K562 treated with DMSO at 1 percent for 24 hours (cell line): Measurements from ENCODE around the gene HLA-DPB1. TPM values are rescaled to one million over a fixed set of nuclear protein-coding genes. Genes with fewer than 3 reads are reported as not detected.

ENCODE experiments used
- total RNA-seq: library from RNA; unstranded; fragments of 300-600 nt; gene quantifications from 2 replicates; pipeline ENCODE4 v1.2.3, GENCODE V29; 2022; ENCODE audit warnings: low read depth; ENCODE audit not compliant: insufficient read depth

The HLA-DPB1 gene
- total RNA-seq: 1.3 and 1.9 TPM in 2 replicates

GRCh38 chr6:33075568-33076405 lies at the start of gene HLA-DPB1:
TSS of gene HLA-DPB1 (plus strand) at chr6:33075990. CDS start at chr6:33076042, 52 bp downstream.

GRCh38 chr6:33073431-33073871 lies 2.3 kb upstream of the HLA-DPB1 start, which contains the start of gene HLA-DPA1:
TSS of gene HLA-DPA1 (minus strand) at chr6:33073649.

Other genes with a start within 250 kb of the HLA-DPB1 start
- 22.6 and 35.8 TPM in 2 replicates for gene TAP2, start 237.3 kb upstream of the HLA-DPB1 start, total RNA-seq
- gene PSMB8, start 231.9 kb upstream of the HLA-DPB1 start, total RNA-seq: 26.0 and 31.3 TPM in 2 replicates
- 23.8 and 28.4 TPM in 2 replicates for gene TAP1, start 222.3 kb upstream of the HLA-DPB1 start, total RNA-seq
- gene PSMB9, start 221.8 kb upstream of the HLA-DPB1 start, total RNA-seq: 73.6 and 76.7 TPM in 2 replicates
- gene HLA-DMB, start 135.0 kb upstream of the HLA-DPB1 start, total RNA-seq: not detected in 2 replicates
- gene HLA-DMA, start 122.9 kb upstream of the HLA-DPB1 start, total RNA-seq: 0.61 TPM in 1 of 2 replicates, not detected in the other
- gene BRD2, start 107.4 kb upstream of the HLA-DPB1 start, total RNA-seq: 209 and 229 TPM in 2 replicates
- not detected in 2 replicates for gene HLA-DOA, start 66.4 kb upstream of the HLA-DPB1 start, total RNA-seq
- gene HLA-DPA1, start 2.3 kb upstream of the HLA-DPB1 start, total RNA-seq: 0.86 TPM in 1 of 2 replicates, not detected in the other
- 0.25 TPM in 2 replicates for gene COL11A2, start 116.5 kb downstream of the HLA-DPB1 start, total RNA-seq
- gene RXRB, start 124.7 kb downstream of the HLA-DPB1 start, total RNA-seq: 42.1 and 43.1 TPM in 2 replicates
- gene SLC39A7, start 124.9 kb downstream of the HLA-DPB1 start, total RNA-seq: 159 and 162 TPM in 2 replicates
- gene HSD17B8, start 128.7 kb downstream of the HLA-DPB1 start, total RNA-seq: 20.2 and 25.9 TPM in 2 replicates
- gene RING1, start 132.5 kb downstream of the HLA-DPB1 start, total RNA-seq: 82.7 and 82.9 TPM in 2 replicates
- 42.4 and 43.5 TPM in 2 replicates for gene VPS52, start 195.9 kb downstream of the HLA-DPB1 start, total RNA-seq
- 11,722 and 11,744 TPM in 2 replicates for gene RPS18, start 196.1 kb downstream of the HLA-DPB1 start, total RNA-seq
- gene B3GALT4, start 201.1 kb downstream of the HLA-DPB1 start, total RNA-seq: 5.7 and 6.9 TPM in 2 replicates
- 51.7 and 61.6 TPM in 2 replicates for gene WDR46, start 213.2 kb downstream of the HLA-DPB1 start, total RNA-seq
- 148 and 157 TPM in 2 replicates for gene PFDN6, start 213.6 kb downstream of the HLA-DPB1 start, total RNA-seq
- gene RGL2, start 223.0 kb downstream of the HLA-DPB1 start, total RNA-seq: 29.8 and 32.5 TPM in 2 replicates
- gene TAPBP, start 238.1 kb downstream of the HLA-DPB1 start, total RNA-seq: 206 and 216 TPM in 2 replicates
- gene ZBTB22, start 241.8 kb downstream of the HLA-DPB1 start, total RNA-seq: 16.2 and 18.1 TPM in 2 replicates
- 64.0 and 65.4 TPM in 2 replicates for gene DAXX, start 247.0 kb downstream of the HLA-DPB1 start, total RNA-seq